Upper lobe of left lung (tissue), 4 donors: Measurements from ENCODE around the gene ITPR1.

Source experiments
- CTCF ChIP-seq, 6 experiments: fragments of 450-650 bp in 4 of 6; fragments of 200-600 bp in 2 of 6; sonication (generic) in 2 of 6; IDR thresholded peaks; one replicate each; pipeline ENCODE4 v1.5.1; 2016 to 2019; ENCODE audit warnings: antibody characterized with exemption in 6 of 6
- EP300 ChIP-seq, 4 donors: sonication (generic); formaldehyde crosslinking; IDR thresholded peaks; one replicate each; pipeline ENCODE4 v1.5.1; 2017; ENCODE audit warnings: antibody characterized with exemption in 4 of 4, control low read depth in 2 of 4
- POLR2A ChIP-seq, 4 donors: fragments of 450-650 bp; IDR thresholded peaks; one replicate each; pipeline ENCODE4 v1.5.1; 2016 to 2017; ENCODE audit warnings: antibody characterized with exemption in 4 of 4, mild to moderate bottlenecking in 2 of 4
- POLR2AphosphoS5 ChIP-seq, 2 donors: sonication (generic); formaldehyde crosslinking; IDR thresholded peaks; one replicate each; pipeline ENCODE4 v1.5.1; 2017; ENCODE audit warnings: antibody characterized with exemption in 2 of 2

GRCh38 chr3:4512895-4513616 is 19.9 kb downstream of the ITPR1 start:
- no peak for TF ChIP-seq CTCF (IDR thresholded peaks at IDR 0.05)
- no peak for TF ChIP-seq POLR2AphosphoS5 (IDR thresholded peaks at IDR 0.05)
- no peak for TF ChIP-seq POLR2A (IDR thresholded peaks at IDR 0.05)
- no peak for TF ChIP-seq EP300 (IDR thresholded peaks at IDR 0.05)
